IPS-18a (cell line): ENCODE data around the gene DOCK4.

Source experiments
- H3K27ac ChIP-seq: one replicate; pipeline ENCODE4 v1.5.1; 2013; ENCODE audit warnings: low read length
- H3K27me3 ChIP-seq: one replicate; pipeline ENCODE4 v1.6.1; 2013; ENCODE audit warnings: mild to moderate bottlenecking, low read length; ENCODE audit not compliant: control insufficient read depth, insufficient read depth
- H3K36me3 ChIP-seq: one replicate; pipeline ENCODE4 v1.6.1; 2013; ENCODE audit warnings: low read depth, low read length; ENCODE audit not compliant: control insufficient read depth
- H3K4me1 ChIP-seq: one replicate; pipeline ENCODE4 v1.6.1; 2013; ENCODE audit warnings: low read depth, low read length; ENCODE audit not compliant: control insufficient read depth
- H3K4me3 ChIP-seq: one replicate; pipeline ENCODE4 v1.5.1; 2013; ENCODE audit warnings: low read length
- H3K9ac ChIP-seq: one replicate; pipeline ENCODE4 v1.6.1; 2013; ENCODE audit warnings: mild to moderate bottlenecking, low read length, moderate library complexity
- H3K9me3 ChIP-seq: one replicate; pipeline ENCODE4 v1.6.1; 2013; ENCODE audit warnings: low read depth, low read length; ENCODE audit not compliant: control insufficient read depth

DOCK4 gene

DNA sequence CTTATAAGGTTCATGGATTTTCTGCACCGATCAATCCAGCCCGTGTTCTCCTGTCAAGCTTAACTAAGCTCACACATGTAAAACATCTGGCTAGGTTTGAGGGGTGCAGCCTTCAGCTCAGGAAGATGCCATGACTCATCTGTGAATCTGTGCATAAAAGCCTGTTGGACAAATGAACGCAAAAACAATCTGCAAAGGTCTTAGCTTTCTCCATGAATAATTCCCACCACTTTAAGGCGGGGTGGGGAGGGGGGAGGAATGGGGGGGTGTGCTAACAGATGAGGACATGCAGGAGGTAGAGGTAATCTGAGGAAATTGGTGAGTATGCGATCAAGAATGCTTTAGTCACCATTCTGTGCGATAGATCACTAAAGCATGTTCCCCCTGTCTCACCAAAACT lies 4.8 kb downstream of the DOCK4 start:
- no peak overlapping the region for H3K9ac ChIP-seq
- H3K4me1 ChIP-seq: peaks cover 14% of the 10 kb centered on the region
- H3K27ac ChIP-seq: no peak overlapping the region

DNA sequence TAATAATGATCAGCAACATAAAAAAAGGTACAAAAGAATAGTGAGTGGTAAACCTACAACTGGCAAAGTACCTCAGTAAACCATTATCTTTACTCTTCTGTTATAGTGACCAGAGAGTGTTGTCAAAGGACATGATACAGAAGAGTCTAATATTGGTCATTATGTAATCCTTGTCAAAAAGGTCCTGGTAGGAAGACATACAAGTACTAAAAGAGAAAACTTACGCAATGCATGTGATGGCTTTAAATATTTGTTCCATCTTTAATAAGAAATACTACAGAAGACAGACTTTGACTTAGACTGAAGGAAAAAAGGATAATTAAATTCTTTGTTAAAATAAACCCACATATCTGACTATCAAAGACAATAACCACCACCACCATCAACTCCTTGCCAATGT lies 6.5 kb downstream of the DOCK4 start:
- no peaks in the 10 kb centered on the region for H3K27me3 ChIP-seq
- H3K4me1 ChIP-seq: peaks cover 19% of the 10 kb centered on the region
- H3K27ac ChIP-seq: no peak overlapping the region
- H3K9ac ChIP-seq: no peak overlapping the region
- H3K4me3 ChIP-seq: no peak overlapping the region
- no peaks in the 10 kb centered on the region for H3K9me3 ChIP-seq
- H3K36me3 ChIP-seq: no peaks in the 10 kb centered on the region

More for the DNA sequence above, 4.8 kb downstream of the DOCK4 start:
- no peaks in the 10 kb centered on the region for H3K27me3 ChIP-seq
- no peaks in the 10 kb centered on the region for H3K9me3 ChIP-seq
- no peak overlapping the region for H3K4me3 ChIP-seq
- no peaks in the 10 kb centered on the region for H3K36me3 ChIP-seq

DNA sequence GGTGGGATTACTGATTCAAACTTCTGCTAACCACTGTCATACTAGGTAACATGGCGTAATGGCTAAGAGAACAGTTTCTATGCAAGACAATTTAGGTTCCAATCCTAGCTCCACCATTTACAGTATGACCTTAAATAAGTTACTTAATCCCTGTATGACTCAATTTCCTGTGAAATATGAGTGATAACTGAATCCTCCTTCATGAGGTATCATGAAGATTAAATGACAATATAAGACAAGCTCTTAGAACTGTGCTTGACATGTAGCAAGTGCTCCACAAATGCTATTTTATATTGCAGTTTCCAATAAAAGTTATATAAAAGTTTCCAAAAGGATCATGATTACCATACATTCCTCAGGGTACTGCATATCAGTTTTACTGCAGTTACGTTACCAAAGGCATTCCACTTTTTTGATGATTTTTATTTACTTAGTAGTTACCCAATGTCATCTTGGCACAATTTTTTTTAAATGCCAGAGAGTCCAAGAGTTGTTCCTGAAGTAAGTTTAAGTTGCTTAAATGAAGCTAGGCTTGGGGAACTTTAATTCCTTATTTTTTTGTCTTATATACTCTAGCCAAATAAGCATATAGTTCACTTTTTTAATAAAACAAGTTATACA lies 7.1 kb downstream of the DOCK4 start:
- no peak overlapping the region for H3K9ac ChIP-seq
- no peak overlapping the region for H3K27ac ChIP-seq
- peaks cover 19% of the 10 kb centered on the region for H3K4me1 ChIP-seq
- H3K9me3 ChIP-seq: no peaks in the 10 kb centered on the region
- H3K4me3 ChIP-seq: no peak overlapping the region
- H3K27me3 ChIP-seq: no peaks in the 10 kb centered on the region
- no peaks in the 10 kb centered on the region for H3K36me3 ChIP-seq

DNA sequence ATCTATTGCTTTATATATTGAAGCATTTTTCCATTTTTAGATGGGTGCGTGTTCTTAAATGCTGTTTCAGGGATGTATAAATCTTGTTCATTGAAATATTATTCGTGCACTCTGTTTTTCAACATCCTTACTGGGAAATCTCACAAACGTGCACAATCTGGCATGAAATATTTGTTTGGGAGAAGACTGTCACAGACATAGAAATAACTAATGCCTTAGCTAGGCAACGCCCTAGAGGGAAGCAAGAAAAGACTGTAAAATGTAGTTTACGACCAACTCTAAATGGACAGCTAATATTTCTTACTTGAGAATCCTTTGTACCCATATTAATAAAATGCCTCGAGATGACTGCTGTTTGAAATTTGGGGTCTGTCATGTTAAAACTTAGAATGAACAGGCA lies 8.9 kb downstream of the DOCK4 start:
- Histone ChIP-seq H3K4me1 (peaks cover 8% of the 10 kb centered on the region), H3K27me3 (no peaks in the 10 kb centered on the region), H3K27ac (no peak overlapping the region), H3K9ac (no peak overlapping the region), H3K9me3 (no peaks in the 10 kb centered on the region), H3K36me3 (no peaks in the 10 kb centered on the region), H3K4me3 (no peak overlapping the region)

DNA sequence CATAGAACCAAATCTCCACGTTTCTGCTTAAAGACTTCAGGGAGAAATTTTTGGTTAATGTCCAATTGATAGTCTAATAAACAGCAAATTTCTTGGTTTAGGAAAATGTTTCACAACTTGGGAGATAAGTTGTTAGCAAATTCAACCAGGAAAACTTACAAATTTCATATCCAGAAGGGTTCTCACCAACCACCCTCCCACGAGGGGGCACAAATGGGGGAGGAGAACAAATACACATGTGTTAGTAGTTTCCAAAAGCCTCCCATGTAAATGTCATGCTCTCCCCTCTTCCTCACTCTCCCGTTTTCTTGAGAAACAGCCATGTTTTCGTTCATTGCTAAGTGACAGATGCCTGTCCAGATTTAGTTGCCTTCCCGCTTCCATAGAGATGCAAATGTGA lies 10.5 kb downstream of the DOCK4 start:
- peaks cover 8% of the 10 kb centered on the region for H3K4me1 ChIP-seq
- H3K27me3 ChIP-seq: no peaks in the 10 kb centered on the region
- no peaks in the 10 kb centered on the region for H3K9me3 ChIP-seq
- H3K36me3 ChIP-seq: no peaks in the 10 kb centered on the region
- H3K27ac ChIP-seq: no peak overlapping the region
- H3K9ac ChIP-seq: no peak overlapping the region
- no peak overlapping the region for H3K4me3 ChIP-seq

DNA sequence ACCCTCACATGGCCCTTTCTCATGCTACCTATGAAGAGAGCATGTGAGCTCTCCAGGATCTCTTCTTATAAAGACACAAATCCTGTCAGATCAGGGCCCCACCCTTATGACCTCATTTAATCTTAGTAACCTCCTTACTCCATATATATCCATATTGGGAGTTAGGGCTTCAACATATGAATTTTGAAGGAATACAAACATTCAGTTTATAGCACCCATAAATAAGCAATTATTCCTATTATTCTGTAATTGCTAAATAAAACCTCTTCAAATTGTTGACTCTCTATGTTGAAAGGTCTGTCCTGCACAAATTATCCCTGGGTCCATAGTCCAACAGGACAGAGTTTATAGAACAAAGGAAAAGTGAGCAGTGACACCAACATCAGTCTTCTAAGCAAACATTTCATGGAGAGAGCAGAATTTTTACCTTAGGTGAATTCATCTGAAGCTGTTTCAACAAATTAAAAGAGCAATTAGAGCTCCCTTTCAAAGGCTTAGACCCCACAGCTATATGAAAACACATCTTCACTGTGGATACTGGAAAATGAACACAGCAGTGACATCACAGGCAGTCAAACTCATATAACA lies 12.2 kb downstream of the DOCK4 start:
- peaks cover 8% of the 10 kb centered on the region for H3K4me1 ChIP-seq
- H3K27me3 ChIP-seq: no peaks in the 10 kb centered on the region
- H3K9me3 ChIP-seq: no peaks in the 10 kb centered on the region
- no peak overlapping the region for H3K9ac ChIP-seq
- no peak overlapping the region for H3K4me3 ChIP-seq
- H3K27ac ChIP-seq: no peak overlapping the region
- no peaks in the 10 kb centered on the region for H3K36me3 ChIP-seq

DNA sequence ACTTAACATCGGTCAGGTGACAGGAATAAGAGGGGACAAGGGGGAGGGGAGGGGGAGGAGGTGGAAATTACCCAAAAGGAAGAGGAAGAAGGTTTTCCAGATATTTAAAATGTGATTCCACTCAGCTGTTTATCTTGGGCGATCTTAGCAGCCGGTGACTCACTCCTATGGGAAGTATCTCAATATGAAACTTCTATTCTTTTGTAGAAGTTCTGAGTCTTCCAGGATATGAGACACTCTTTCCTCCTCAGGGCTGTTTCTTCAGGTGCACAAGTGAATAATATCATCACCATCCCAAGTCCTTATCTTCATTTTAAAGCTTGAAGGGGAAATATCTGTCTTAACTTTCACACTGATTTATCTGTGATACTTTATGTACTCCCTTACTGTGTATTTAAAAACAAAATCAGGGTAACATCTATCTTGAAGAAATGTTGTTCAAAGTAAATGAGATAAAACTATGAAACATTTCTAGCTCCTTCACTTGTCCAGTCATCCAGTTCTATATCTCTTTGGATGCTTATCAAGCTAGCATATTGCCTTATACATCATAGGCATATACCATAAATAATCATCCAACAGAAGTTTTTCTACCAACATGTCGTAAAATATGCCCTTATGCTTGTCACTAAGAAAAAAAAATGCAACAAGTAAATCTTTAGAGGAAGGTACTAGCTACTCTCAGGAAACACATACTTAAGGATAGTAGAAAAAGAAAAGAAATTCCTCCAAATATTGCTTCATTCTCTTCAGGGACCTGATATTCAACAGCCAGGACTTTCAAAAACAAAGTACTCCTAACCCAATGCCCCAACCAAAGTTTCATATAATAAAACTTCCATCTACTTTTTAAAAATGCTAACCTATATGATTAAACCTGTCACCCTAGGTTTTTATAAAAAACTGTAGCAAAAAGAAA lies 13.7 kb downstream of the DOCK4 start:
- Histone ChIP-seq H3K27ac (no peak overlapping the region), H3K4me3 (no peak overlapping the region), H3K9ac (no peak overlapping the region), H3K9me3 (no peaks in the 10 kb centered on the region), H3K27me3 (no peaks in the 10 kb centered on the region), H3K36me3 (no peaks in the 10 kb centered on the region), H3K4me1 (peaks cover 5% of the 10 kb centered on the region)

DNA sequence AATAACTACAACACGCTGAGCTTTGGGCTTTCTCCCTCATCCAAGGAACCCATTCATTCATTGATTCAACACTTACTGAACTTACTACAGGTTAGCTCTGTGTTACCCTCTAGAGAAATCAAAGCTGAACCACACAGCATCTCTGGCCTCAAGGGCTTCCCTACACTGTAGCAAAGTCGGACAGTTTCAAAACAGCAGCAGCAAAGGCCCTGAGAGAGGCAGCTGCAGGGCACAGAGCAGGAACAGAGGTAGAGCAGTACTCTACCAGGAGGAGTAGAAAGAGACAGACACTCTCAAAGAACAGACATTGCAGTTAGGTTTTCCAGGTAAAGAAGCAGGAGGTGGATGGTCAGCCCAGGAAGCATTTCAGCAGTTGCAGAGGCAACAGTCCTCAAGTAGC lies 16.1 kb downstream of the DOCK4 start:
- no peaks in the 10 kb centered on the region for H3K36me3 ChIP-seq
- H3K9ac ChIP-seq: no peak overlapping the region
- H3K27ac ChIP-seq: no peak overlapping the region
- no peaks in the 10 kb centered on the region for H3K27me3 ChIP-seq
- H3K4me3 ChIP-seq: no peak overlapping the region
- no peaks in the 10 kb centered on the region for H3K9me3 ChIP-seq
- H3K4me1 ChIP-seq: no peaks in the 10 kb centered on the region

DNA sequence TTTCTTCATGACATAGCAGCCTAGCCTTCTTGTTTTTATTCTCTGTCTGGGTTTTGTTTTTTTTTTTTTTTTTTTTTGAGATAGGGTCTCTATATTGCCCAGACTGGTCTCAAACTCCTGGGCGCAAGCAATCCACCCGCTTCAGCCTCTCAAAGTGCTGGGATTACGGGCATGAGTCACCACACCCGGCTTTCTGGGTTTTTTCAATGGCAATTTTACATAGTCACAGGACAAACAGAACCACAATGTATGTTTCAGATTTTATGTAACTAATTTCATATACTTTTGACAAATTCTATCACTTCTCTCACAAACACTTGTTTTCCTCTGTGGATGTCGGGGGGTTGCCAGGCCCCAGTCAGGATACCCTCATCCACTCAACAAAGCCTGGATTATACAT lies 16.5 kb downstream of the DOCK4 start:
- Histone ChIP-seq H3K27ac (no peak overlapping the region), H3K27me3 (no peaks in the 10 kb centered on the region), H3K9me3 (no peaks in the 10 kb centered on the region), H3K4me1 (no peaks in the 10 kb centered on the region), H3K36me3 (no peaks in the 10 kb centered on the region), H3K4me3 (no peak overlapping the region), H3K9ac (no peak overlapping the region)

DNA sequence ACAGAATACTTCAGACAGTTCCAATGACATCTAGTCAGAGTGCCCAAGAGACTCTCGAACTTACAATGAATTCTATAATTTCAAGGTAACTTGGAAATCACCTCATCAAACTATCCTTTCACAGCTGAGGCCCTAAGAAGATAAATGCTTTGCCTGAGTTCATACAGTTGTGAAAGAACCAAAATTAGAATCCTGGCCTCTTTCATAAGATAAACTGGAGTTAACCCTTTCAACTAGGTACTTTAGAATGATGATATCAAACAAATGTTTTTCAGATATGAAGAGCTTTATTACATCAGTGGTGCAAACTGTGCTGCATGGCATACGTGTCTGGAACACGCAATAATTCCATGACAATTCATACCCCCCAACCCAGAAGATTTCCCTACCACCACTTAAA lies 17.9 kb downstream of the DOCK4 start:
- Histone ChIP-seq H3K27ac (no peak overlapping the region), H3K9me3 (no peaks in the 10 kb centered on the region), H3K9ac (no peak overlapping the region), H3K27me3 (no peaks in the 10 kb centered on the region), H3K36me3 (no peaks in the 10 kb centered on the region), H3K4me3 (no peak overlapping the region), H3K4me1 (no peaks in the 10 kb centered on the region)

DNA sequence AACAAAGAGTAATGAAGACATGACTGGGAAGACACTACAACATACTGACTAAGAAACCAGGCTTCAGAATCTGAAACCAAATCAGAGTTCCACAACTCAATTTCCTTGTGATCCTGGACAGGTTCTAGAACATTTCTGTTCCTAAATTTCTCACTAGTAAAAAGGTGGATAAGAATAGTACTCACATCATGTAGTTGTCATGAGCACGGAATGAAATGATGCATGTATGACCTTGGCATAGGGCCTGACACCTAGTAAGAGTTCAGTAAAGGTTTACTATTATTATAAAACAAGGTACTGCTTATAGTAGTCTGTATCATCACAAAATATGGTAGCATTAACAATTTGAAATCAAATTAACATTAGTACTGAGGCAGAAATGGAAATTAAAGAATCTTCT lies 19.9 kb downstream of the DOCK4 start:
- Histone ChIP-seq H3K36me3 (no peaks in the 10 kb centered on the region), H3K4me3 (no peak overlapping the region), H3K9me3 (no peaks in the 10 kb centered on the region), H3K27ac (no peak overlapping the region), H3K9ac (no peak overlapping the region), H3K4me1 (no peaks in the 10 kb centered on the region), H3K27me3 (no peaks in the 10 kb centered on the region)
